Tibial nerve (tissue), 4 donors: ENCODE measurements around the gene HRK. TPM values are rescaled to one million over a fixed set of nuclear protein-coding genes. Genes with fewer than 3 reads are reported as not detected.

Experiments
- DNase-seq, 2 donors: peaks; one replicate each; pipeline ENCODE4 v3.0.0-alpha.2; 2019; ENCODE audit warnings: low spot score in 2 of 2
- H3K27ac ChIP-seq, 4 donors: fragments of 200-600 bp; sonication (generic) in 3 of 4; one replicate each; pipeline ENCODE4 v1.5.1; 2017 to 2019; ENCODE audit warnings: mild to moderate bottlenecking in 1 of 4
- H3K27me3 ChIP-seq, 2 donors: fragments of 200-600 bp; sonication (generic) in 1 of 2; one replicate each; pipeline versions ENCODE4 v1.5.1 to v1.6.0; 2017 to 2019
- H3K36me3 ChIP-seq, 3 donors: fragments of 200-600 bp; sonication (generic); one replicate each; pipeline ENCODE4 v1.5.1; 2018 to 2019
- H3K4me1 ChIP-seq, 4 donors: fragments of 200-600 bp; sonication (generic) in 3 of 4; one replicate each; pipeline ENCODE4 v1.5.1; 2017 to 2019
- H3K4me3 ChIP-seq, 4 donors: fragments of 200-600 bp; sonication (generic) in 3 of 4; one replicate each; pipeline ENCODE4 v1.5.1; 2017 to 2019; ENCODE audit warnings: mild to moderate bottlenecking in 1 of 4, moderate library complexity in 1 of 4
- H3K9me3 ChIP-seq, 4 donors: fragments of 200-600 bp; sonication (generic) in 3 of 4; one replicate each; pipeline ENCODE4 v1.5.1; 2017 to 2019
- EP300 ChIP-seq, 2 donors: sonication (generic); formaldehyde crosslinking; IDR thresholded peaks; one replicate each; pipeline ENCODE4 v1.6.1; 2017; ENCODE audit warnings: antibody characterized with exemption in 2 of 2, mild to moderate bottlenecking in 1 of 2
- POLR2A ChIP-seq, 2 donors: fragments of 450-650 bp; IDR thresholded peaks; one replicate each; pipeline ENCODE4 v1.6.1; 2017; ENCODE audit warnings: antibody characterized with exemption in 2 of 2, mild to moderate bottlenecking in 2 of 2, moderate library complexity in 2 of 2
- WGBS, 2 donors: methylation state at CpG; one replicate each; pipeline ENCODE4 v1.1.5; 2018; 5-methylcytosine and 5-hydroxymethylcytosine counted together
- total RNA-seq, 4 donors: library from RNA; depleted of rRNA; stranded (reverse); fragments of >200 nt; gene quantifications; one replicate each; pipeline ENCODE4 v1.1.0, GENCODE V29; 2016
- TF ChIP-seq, protein P1 (sequence below), 5 experiments: fragments of 200-600 bp in 3 of 5; fragments of 450-650 bp in 2 of 5; sonication (generic) in 3 of 5; IDR thresholded peaks; one replicate each; pipeline ENCODE4 v1.5.1; 2016 to 2019; ENCODE audit warnings: antibody characterized with exemption in 5 of 5, mild to moderate bottlenecking in 3 of 5, moderate library complexity in 2 of 5

The HRK gene
- total RNA-seq, 4 donors from 2014 or later = under 0.01 to 0.21 TPM; not detected in 2

DNA sequence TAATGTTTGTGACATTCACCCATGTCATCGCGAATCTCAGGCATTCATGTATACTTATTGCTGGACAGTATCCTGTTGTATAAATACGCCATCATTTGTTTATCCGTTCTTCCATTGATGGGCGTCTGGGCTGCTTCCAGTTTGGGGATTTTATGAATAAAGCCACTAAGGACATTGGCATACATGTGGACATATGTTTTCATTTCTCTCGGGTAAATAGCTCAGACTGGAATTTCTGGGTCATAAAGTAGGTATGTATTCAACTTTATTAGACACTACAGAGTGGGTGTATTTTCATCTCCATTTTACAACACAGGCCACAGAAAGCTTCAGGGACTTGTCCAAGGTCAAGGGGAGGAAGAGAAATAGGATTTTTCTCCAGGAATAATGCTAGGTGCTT is 48.9 kb downstream of the HRK start:
- TF ChIP-seq EP300 (IDR thresholded peaks at IDR 0.05) = no peak
- TF ChIP-seq, protein P1, sequence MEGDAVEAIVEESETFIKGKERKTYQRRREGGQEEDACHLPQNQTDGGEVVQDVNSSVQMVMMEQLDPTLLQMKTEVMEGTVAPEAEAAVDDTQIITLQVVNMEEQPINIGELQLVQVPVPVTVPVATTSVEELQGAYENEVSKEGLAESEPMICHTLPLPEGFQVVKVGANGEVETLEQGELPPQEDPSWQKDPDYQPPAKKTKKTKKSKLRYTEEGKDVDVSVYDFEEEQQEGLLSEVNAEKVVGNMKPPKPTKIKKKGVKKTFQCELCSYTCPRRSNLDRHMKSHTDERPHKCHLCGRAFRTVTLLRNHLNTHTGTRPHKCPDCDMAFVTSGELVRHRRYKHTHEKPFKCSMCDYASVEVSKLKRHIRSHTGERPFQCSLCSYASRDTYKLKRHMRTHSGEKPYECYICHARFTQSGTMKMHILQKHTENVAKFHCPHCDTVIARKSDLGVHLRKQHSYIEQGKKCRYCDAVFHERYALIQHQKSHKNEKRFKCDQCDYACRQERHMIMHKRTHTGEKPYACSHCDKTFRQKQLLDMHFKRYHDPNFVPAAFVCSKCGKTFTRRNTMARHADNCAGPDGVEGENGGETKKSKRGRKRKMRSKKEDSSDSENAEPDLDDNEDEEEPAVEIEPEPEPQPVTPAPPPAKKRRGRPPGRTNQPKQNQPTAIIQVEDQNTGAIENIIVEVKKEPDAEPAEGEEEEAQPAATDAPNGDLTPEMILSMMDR (IDR thresholded peaks at IDR 0.05) = no peak
- no peak for TF ChIP-seq POLR2A (IDR thresholded peaks at IDR 0.05)
- no peaks in the 10 kb centered on the region for H3K4me1 ChIP-seq
- H3K9me3 ChIP-seq = no peaks in the 10 kb centered on the region
- no peak for DNase-seq
- H3K4me3 ChIP-seq = no peak overlapping the region
- no peak overlapping the region for H3K27ac ChIP-seq
- 60 to 74% methylated on average over 6 of the region's 6 CpGs for WGBS, 2 donors
- H3K27me3 ChIP-seq = no peaks in the 10 kb centered on the region
- no peaks in the 10 kb centered on the region for H3K36me3 ChIP-seq

DNA sequence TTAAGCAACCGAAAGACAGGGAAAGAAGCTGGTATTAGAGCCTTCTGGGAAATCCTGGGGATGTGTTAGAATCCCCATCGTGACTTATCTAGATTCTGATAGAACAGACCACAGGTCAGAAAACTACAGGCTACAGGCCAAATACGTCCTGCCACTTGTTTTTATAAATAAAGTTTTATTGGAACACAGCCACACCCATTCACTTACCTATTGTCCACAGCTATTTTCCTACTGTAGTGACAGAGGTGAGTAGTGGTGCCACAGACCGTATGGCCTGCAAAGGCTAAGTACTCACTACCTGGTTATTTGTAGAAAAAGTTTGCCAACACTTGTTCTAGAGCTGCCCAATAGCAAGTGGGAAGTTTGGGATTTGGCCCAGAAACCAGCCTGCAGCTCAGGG is 53.8 kb downstream of the HRK start:
- H3K4me3 ChIP-seq = no peak overlapping the region
- no peaks in the 10 kb centered on the region for H3K36me3 ChIP-seq
- H3K27ac ChIP-seq = no peak overlapping the region
- no peaks in the 10 kb centered on the region for H3K27me3 ChIP-seq
- TF ChIP-seq, protein P1 (IDR thresholded peaks at IDR 0.05) = no peak
- TF ChIP-seq POLR2A (IDR thresholded peaks at IDR 0.05) = no peak
- TF ChIP-seq EP300 (IDR thresholded peaks at IDR 0.05) = no peak
- WGBS, 2 donors = 92 to 93% methylated on average over 4 of the region's 4 CpGs
- H3K9me3 ChIP-seq = peaks cover 0 to 14% (median 0%) of the 10 kb centered on the region in 4 donors
- no peak for DNase-seq
- no peaks in the 10 kb centered on the region for H3K4me1 ChIP-seq

DNA sequence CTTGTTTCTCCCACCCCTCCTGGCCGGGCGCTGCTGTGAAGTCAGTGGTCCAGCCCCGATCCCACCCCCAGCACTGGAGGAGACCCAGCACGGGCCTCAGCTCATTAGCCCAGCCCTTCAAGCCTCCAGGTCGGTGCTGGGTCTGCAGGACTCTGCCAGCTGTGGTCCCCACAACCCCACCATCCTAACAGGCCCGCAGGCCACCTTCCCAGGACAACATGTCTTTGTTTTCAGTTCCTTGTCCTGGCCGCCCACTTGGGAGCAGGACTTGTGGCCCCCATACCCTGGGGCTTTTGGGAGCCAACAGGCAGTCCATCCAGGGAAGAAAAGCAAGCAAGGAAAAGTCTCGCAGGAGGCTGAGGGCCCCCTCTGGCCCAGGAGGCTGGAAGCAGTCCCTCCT is 60.0 kb downstream of the HRK start:
- Histone ChIP-seq H3K27ac (no peak overlapping the region), H3K36me3 (no peaks in the 10 kb centered on the region), H3K4me1 (peaks cover 0 to 18% (median 8%) of the 10 kb centered on the region in 4 donors), H3K4me3 (no peak overlapping the region), H3K27me3 (no peaks in the 10 kb centered on the region), H3K9me3 (peaks cover 0 to 14% (median 0%) of the 10 kb centered on the region in 4 donors)
- no peak for DNase-seq
- WGBS, 2 donors = 39 to 42% methylated on average over 8 of the region's 8 CpGs
- TF ChIP-seq, protein P1 (IDR thresholded peaks at IDR 0.05) = no peak
- no peak for TF ChIP-seq POLR2A (IDR thresholded peaks at IDR 0.05)
- TF ChIP-seq EP300 (IDR thresholded peaks at IDR 0.05) = no peak

GRCh38 chr12:116820064-116820656 is 61.1 kb downstream of the HRK start:
- no peak overlapping the region for H3K4me3 ChIP-seq
- no peaks in the 10 kb centered on the region for H3K36me3 ChIP-seq
- WGBS, 2 donors = 88 to 89% methylated on average over 10 of the region's 10 CpGs
- H3K27ac ChIP-seq = peak overlapping the region in 2 of 4 donors; percentile 92 to 98
- H3K9me3 ChIP-seq = peaks cover 0 to 11% (median 0%) of the 10 kb centered on the region in 4 donors
- TF ChIP-seq, protein P1 (IDR thresholded peaks at IDR 0.05) = no peak
- no peak for TF ChIP-seq EP300 (IDR thresholded peaks at IDR 0.05)
- TF ChIP-seq POLR2A (IDR thresholded peaks at IDR 0.05) = no peak
- DNase-seq = no peak
- no peaks in the 10 kb centered on the region for H3K27me3 ChIP-seq
- peaks cover 0 to 18% (median 8%) of the 10 kb centered on the region in 4 donors for H3K4me1 ChIP-seq

GRCh38 chr12:116818948-116819832 is 62.1 kb downstream of the HRK start:
- peak overlapping the region; percentile 44 to 89 (median 64) for H3K4me3 ChIP-seq
- H3K27ac ChIP-seq = peak overlapping the region; percentile 88 to 98 (median 93)
- H3K27me3 ChIP-seq = no peaks in the 10 kb centered on the region
- 1% methylated on average over 34 to 58 of the region's 70 CpGs for WGBS, 2 donors
- H3K4me1 ChIP-seq = peaks cover 0 to 18% (median 8%) of the 10 kb centered on the region in 4 donors
- TF ChIP-seq POLR2A (IDR thresholded peaks at IDR 0.05) = peak; percentile 42 to 70
- peak in 1 of 2 donors; percentile 67 for TF ChIP-seq EP300 (IDR thresholded peaks at IDR 0.05)
- TF ChIP-seq, protein P1 (IDR thresholded peaks at IDR 0.05) = peak in 2 of 5 experiments; percentile 42 to 55
- H3K9me3 ChIP-seq = peaks cover 0 to 1% (median 0%) of the 10 kb centered on the region in 4 donors
- H3K36me3 ChIP-seq = no peaks in the 10 kb centered on the region
- peak; percentile 70 to 73 for DNase-seq
